Keratinocyte (primary cell): ENCODE data around the gene UBE2N. TPM values are rescaled to one million over a fixed set of nuclear protein-coding genes. Genes with fewer than 3 reads are reported as not detected.

Experiments used
- DNase-seq: peaks from one replicate; pipeline ENCODE4 v3.0.0-alpha.2; 2011; ENCODE audit warnings: low read depth, missing footprints, low spot score
- FAIRE-seq: peaks from 2 replicates; lab custom pipeline; 2011; peaks lifted over from hg19 to GRCh38; lab: Jason Lieb, UNC
- H2AFZ ChIP-seq: 2 replicates; pipeline ENCODE4 v1.6.0; 2012; ENCODE audit warnings: low read length, control low read depth, inconsistent platforms; ENCODE audit not compliant: control insufficient read depth
- H3K27ac ChIP-seq: 2 replicates; pipeline ENCODE4 v1.5.1; 2011; ENCODE audit warnings: low read length; ENCODE audit not compliant: control insufficient read depth, insufficient read depth
- H3K27me3 ChIP-seq: 3 replicates; pipeline ENCODE4 v1.6.0; 2011; ENCODE audit warnings: low read length; ENCODE audit not compliant: control insufficient read depth, insufficient read depth; ENCODE audit errors: extremely low read depth
- H3K36me3 ChIP-seq, 2 experiments: 2 replicates in 1 of 2; 3 replicates in 1 of 2; pipeline ENCODE4 v1.5.1; 2011; ENCODE audit warnings: low read length in 2 of 2, mild to moderate bottlenecking in 1 of 2; ENCODE audit not compliant: control insufficient read depth in 2 of 2, insufficient read depth in 2 of 2; ENCODE audit errors: extremely low read depth in 1 of 2
- H3K4me1 ChIP-seq: 3 replicates; pipeline ENCODE4 v1.5.1; 2011; ENCODE audit warnings: low read length; ENCODE audit not compliant: control insufficient read depth, insufficient read depth; ENCODE audit errors: extremely low read depth
- H3K4me2 ChIP-seq: 3 replicates; pipeline ENCODE4 v1.6.0; 2011; ENCODE audit warnings: low read depth, low read length; ENCODE audit not compliant: control insufficient read depth, insufficient read depth; ENCODE audit errors: extremely low read depth
- H3K4me3 ChIP-seq, 3 experiments: fragments of 200-600 bp in 1 of 3; sonication (generic) in 1 of 3; 2 replicates in 2 of 3; 3 replicates in 1 of 3; pipeline ENCODE4 v1.5.1; 2011 to 2016; ENCODE audit warnings: low read length in 3 of 3, mild to moderate bottlenecking in 3 of 3, control low read depth in 2 of 3, inconsistent platforms in 1 of 3, low read depth in 1 of 3, mixed read lengths in 1 of 3, mixed run types in 1 of 3, moderate library complexity in 1 of 3; ENCODE audit not compliant: control insufficient read depth in 2 of 3, insufficient read depth in 2 of 3; ENCODE audit errors: extremely low read depth in 1 of 3
- H3K79me2 ChIP-seq: 2 replicates; pipeline ENCODE4 v1.6.0; 2012; ENCODE audit warnings: low read length; ENCODE audit not compliant: control insufficient read depth, insufficient read depth
- H3K9ac ChIP-seq: 3 replicates; pipeline ENCODE4 v1.6.0; 2011; ENCODE audit warnings: low read length; ENCODE audit not compliant: control insufficient read depth, insufficient read depth; ENCODE audit errors: extremely low read depth
- H3K9me1 ChIP-seq: 3 replicates; pipeline ENCODE4 v1.6.0; 2011; ENCODE audit warnings: low read length; ENCODE audit not compliant: control insufficient read depth, insufficient read depth; ENCODE audit errors: extremely low read depth
- H3K9me3 ChIP-seq: 2 replicates; pipeline ENCODE4 v1.5.1; 2012; ENCODE audit warnings: low read depth, low read length; ENCODE audit not compliant: control insufficient read depth
- H4K20me1 ChIP-seq: 3 replicates; pipeline ENCODE4 v1.6.0; 2011; ENCODE audit warnings: low read length; ENCODE audit not compliant: control insufficient read depth, insufficient read depth; ENCODE audit errors: extremely low read depth
- CTCF ChIP-seq, 3 experiments: IDR thresholded peaks in 1 of 3; conservative IDR thresholded peaks in 1 of 3; optimal IDR thresholded peaks in 1 of 3; 2 replicates in 2 of 3; 3 replicates in 1 of 3; pipeline versions ENCODE3 to v1.5.1; 2011; ENCODE audit warnings: low read length in 3 of 3, mild to moderate bottlenecking in 3 of 3, moderate library complexity in 2 of 3, control low read depth in 1 of 3, inconsistent platforms in 1 of 3; ENCODE audit not compliant: insufficient read depth in 2 of 3; ENCODE audit errors: extremely low read depth in 1 of 3
- EZH2 ChIP-seq: IDR thresholded peaks from one replicate; pipeline ENCODE4 v1.6.1; 2012; ENCODE audit warnings: inconsistent platforms, mild to moderate bottlenecking, low read length, moderate library complexity
- dilution Hi-C: fragments of 300-500 bp; cut with MboI; formaldehyde crosslinking; loops from one replicate; pipeline ENCODE4 v1.7.0; 2020; ENCODE audit warnings: low sequenced_read_pairs; ENCODE audit not compliant: extremely low pct_ligation_motif_present
- polyA plus RNA-seq, 5 experiments: library from polyadenylated mRNA; depleted of rRNA in 3 of 5; stranded (reverse) in 3 of 5; stranded (forward) in 1 of 5; unstranded in 1 of 5; fragments of >200 nt; gene quantifications; 1 replicate in 1 of 5; 2 replicates in 3 of 5; 3 replicates in 1 of 5; pipeline versions ENCODE4 v1.2.1 to v1.2.3, GENCODE V29; 2011 to 2012; ENCODE audit warnings: missing spikeins in 2 of 5, low read depth in 1 of 5, low replicate concordance in 1 of 5

UBE2N gene
- polyA plus RNA-seq, 1 donor (not counting 4 experiments of a cell fraction or from before 2014, with no cell fraction given) = 218 TPM

- peaks cover 27% of the 10 kb centered on the region for H3K79me2 ChIP-seq
- peaks cover 10% of the 10 kb centered on the region for H3K4me1 ChIP-seq
- H2AFZ ChIP-seq = no peak overlapping the region
- no peak overlapping the region for H3K27ac ChIP-seq
- no peak overlapping the region for H3K4me3 ChIP-seq
- no peaks in the 10 kb centered on the region for H3K9me3 ChIP-seq
- no peaks in the 10 kb centered on the region for H4K20me1 ChIP-seq
- no peaks in the 10 kb centered on the region for H3K9me1 ChIP-seq
- dilution Hi-C loops = no loop called here
- no peaks in the 10 kb centered on the region for H3K36me3 ChIP-seq
- TF ChIP-seq CTCF (optimal IDR thresholded peaks at IDR 0.05 in 1 of 3, IDR thresholded peaks at IDR 0.05 in 1 of 3, conservative IDR thresholded peaks at IDR 0.05 in 1 of 3; ENCODE audit: extremely low read depth in 1 of 3, insufficient read depth in 2 of 3, low read length in 3 of 3) (no peak), EZH2 (no peak)
- H3K9ac ChIP-seq = no peak overlapping the region
- FAIRE-seq (no peak), DNase-seq (no peak)
- no peaks in the 10 kb centered on the region for H3K27me3 ChIP-seq
- H3K4me2 ChIP-seq = no peak overlapping the region
Observed at GRCh38 chr12:93375906-93376305, 65.8 kb downstream of the UBE2N start.

- Histone ChIP-seq H3K4me1 (peaks cover 6% of the 10 kb centered on the region), H3K4me2 (no peak overlapping the region), H3K27me3 (no peaks in the 10 kb centered on the region), H4K20me1 (no peaks in the 10 kb centered on the region), H3K79me2 (peaks cover 9% of the 10 kb centered on the region), H3K27ac (no peak overlapping the region), H3K9ac (no peak overlapping the region), H2AFZ (no peak overlapping the region), H3K36me3 (no peaks in the 10 kb centered on the region), H3K9me3 (no peaks in the 10 kb centered on the region), H3K4me3 (no peak overlapping the region), H3K9me1 (no peaks in the 10 kb centered on the region)
- DNase-seq (no peak), FAIRE-seq (no peak)
- dilution Hi-C loops = no loop called here
- TF ChIP-seq CTCF (optimal IDR thresholded peaks at IDR 0.05 in 1 of 3, IDR thresholded peaks at IDR 0.05 in 1 of 3, conservative IDR thresholded peaks at IDR 0.05 in 1 of 3; ENCODE audit: extremely low read depth in 1 of 3, insufficient read depth in 2 of 3, low read length in 3 of 3) = no peak
- TF ChIP-seq EZH2 = no peak
Observed at GRCh38 chr12:93373961-93374656, 67.6 kb downstream of the UBE2N start.
